ENCODE measurements around the gene PSME2. TPM values are rescaled to one million over a fixed set of nuclear protein-coding genes. Genes with fewer than 3 reads are reported as not detected.

Gene PSME2
- total RNA-seq, 1 experiment from 2014 or later: 153 TPM

GRCh38 chr14:24102357-24103048, 43.9 kb downstream of the PSME2 start:
- no peak overlapping the region for H3K4me3 ChIP-seq
- H3K4me1 ChIP-seq (replicated peaks; ENCODE audit: insufficient read depth): no peaks in the 10 kb centered on the region
- no peak overlapping the region for H2AFZ ChIP-seq
- TF ChIP-seq EZH2 (IDR thresholded peaks at IDR 0.05; ENCODE audit: low read depth): no peak
- TF ChIP-seq CTCF (conservative IDR thresholded peaks at IDR 0.05): no peak
- no peak for DNase-seq
- H3F3A ChIP-seq (ENCODE audit: insufficient read depth, low read depth): no peaks in the 10 kb centered on the region
- POLR2A ChIA-PET (ENCODE audit: unreplicated experiment): no interaction called here
- H3K9me2 ChIP-seq (ENCODE audit: insufficient read depth): no peaks in the 10 kb centered on the region
- H4K20me1 ChIP-seq (ENCODE audit: insufficient read depth): no peaks in the 10 kb centered on the region
- H3K79me2 ChIP-seq (ENCODE audit: low read depth): no peaks in the 10 kb centered on the region
- intact Hi-C loops (cut with micrococcal nuclease; ENCODE audit: unreplicated experiment): no loop called here
- no peaks in the 10 kb centered on the region for H3K36me3 ChIP-seq (ENCODE audit: low read depth)
- CTCF ChIA-PET: no interaction called here
- no peaks in the 10 kb centered on the region for H3K9me3 ChIP-seq (ENCODE audit: insufficient read depth, low read depth)
- H3K4me2 ChIP-seq: no peak overlapping the region
- no peaks in the 10 kb centered on the region for H3K27me3 ChIP-seq (ENCODE audit: insufficient read depth, low read depth)
- H3K27ac ChIP-seq: no peak overlapping the region
- no TSS peak for BruUV-seq (replicated peaks)

- H3K36me3 ChIP-seq (ENCODE audit: low read depth): no peaks in the 10 kb centered on the region
- TF ChIP-seq EZH2 (IDR thresholded peaks at IDR 0.05; ENCODE audit: low read depth) (no peak), CTCF (conservative IDR thresholded peaks at IDR 0.05) (no peak)
- no peak overlapping the region for H3K4me3 ChIP-seq
- no peak overlapping the region for H2AFZ ChIP-seq
- no peak overlapping the region for H3K4me2 ChIP-seq
- no peaks in the 10 kb centered on the region for H3K9me2 ChIP-seq (ENCODE audit: insufficient read depth)
- intact Hi-C loops (cut with micrococcal nuclease; ENCODE audit: unreplicated experiment): no loop called here
- H3F3A ChIP-seq (ENCODE audit: insufficient read depth, low read depth): no peaks in the 10 kb centered on the region
- DNase-seq: no peak
- no peak overlapping the region for H3K27ac ChIP-seq
- H3K4me1 ChIP-seq (replicated peaks; ENCODE audit: insufficient read depth): no peaks in the 10 kb centered on the region
- no peaks in the 10 kb centered on the region for H4K20me1 ChIP-seq (ENCODE audit: insufficient read depth)
- no peaks in the 10 kb centered on the region for H3K9me3 ChIP-seq (ENCODE audit: insufficient read depth, low read depth)
- H3K27me3 ChIP-seq (ENCODE audit: insufficient read depth, low read depth): no peaks in the 10 kb centered on the region
- POLR2A ChIA-PET (ENCODE audit: unreplicated experiment): no interaction called here
- H3K79me2 ChIP-seq (ENCODE audit: low read depth): no peaks in the 10 kb centered on the region
- CTCF ChIA-PET: no interaction called here
- BruUV-seq (replicated peaks): no TSS peak
Measured at GRCh38 chr14:24100982-24101494, 45.4 kb downstream of the PSME2 start.

GRCh38 chr14:24100197-24100981, 46.0 kb downstream of the PSME2 start:
- H3K9me2 ChIP-seq (ENCODE audit: insufficient read depth): no peaks in the 10 kb centered on the region
- H3K4me2 ChIP-seq: no peak overlapping the region
- H3K4me3 ChIP-seq: no peak overlapping the region
- H3F3A ChIP-seq (ENCODE audit: insufficient read depth, low read depth): no peaks in the 10 kb centered on the region
- no peak overlapping the region for H2AFZ ChIP-seq
- H3K27me3 ChIP-seq (ENCODE audit: insufficient read depth, low read depth): no peaks in the 10 kb centered on the region
- H3K9me3 ChIP-seq (ENCODE audit: insufficient read depth, low read depth): no peaks in the 10 kb centered on the region
- H3K27ac ChIP-seq: no peak overlapping the region
- ChIA-PET CTCF (no interaction called here), POLR2A (ENCODE audit: unreplicated experiment) (no interaction called here)
- no peaks in the 10 kb centered on the region for H3K36me3 ChIP-seq (ENCODE audit: low read depth)
- TF ChIP-seq CTCF (conservative IDR thresholded peaks at IDR 0.05) (no peak), EZH2 (IDR thresholded peaks at IDR 0.05; ENCODE audit: low read depth) (no peak)
- no peak for DNase-seq
- peaks cover 5% of the 10 kb centered on the region for H3K79me2 ChIP-seq (ENCODE audit: low read depth)
- BruUV-seq (replicated peaks): no TSS peak
- H3K4me1 ChIP-seq (replicated peaks; ENCODE audit: insufficient read depth): peaks cover 4% of the 10 kb centered on the region; the same call in 1 of the 2 replicates
- no peaks in the 10 kb centered on the region for H4K20me1 ChIP-seq (ENCODE audit: insufficient read depth)
- intact Hi-C loops (cut with micrococcal nuclease; ENCODE audit: unreplicated experiment): no loop called here
